ENCODE results near the gene WDFY2. TPM values are rescaled to one million over a fixed set of nuclear protein-coding genes. Genes with fewer than 3 reads are reported as not detected.

Gene WDFY2
- total and polyA plus RNA-seq, 12 donors: 13.2 to 38.6 (median 26.0) TPM

Small RNA genes lying within 50 kb of the gene (microRNA-seq; reads per million reads assigned to microRNA genes)
- gene MIR4703: 0 to 1.1 (median 0.76) reads per million in 3 donors

Small RNA genes lying within 50 kb of the gene (small RNA-seq; reads per million reads assigned to genes)
- gene MIR4703 (0.08 to 0.12 reads per million in 2 donors), gene RN7SL413P (0 reads per million in 2 donors), gene RNU6-65P (0 reads per million in 2 donors), gene RNY1P6 (0 reads per million in 2 donors)

Other genes with a start within 250 kb of the WDFY2 start
- gene SERPINE3, start 244.8 kb upstream of the WDFY2 start, total RNA-seq: under 1 TPM in 1 of 9 donors, not detected in 8; 0.33 TPM
- under 1 TPM in 1 of 3 donors, not detected in 2; 0.07 TPM for gene SERPINE3, start 244.8 kb upstream of the WDFY2 start, polyA plus RNA-seq
- 10 to 100 TPM; 24.2 to 82.4 (median 37.2) TPM for gene INTS6, start 131.4 kb upstream of the WDFY2 start, total RNA-seq
- 10 to 100 TPM; 13.1 to 44.3 (median 21.7) TPM for gene INTS6, start 131.4 kb upstream of the WDFY2 start, polyA plus RNA-seq
- gene DHRS12, start 219.7 kb downstream of the WDFY2 start, total RNA-seq: 10 to 100 TPM in 5 of 9 donors, 1 to 10 TPM in 4; 4.3 to 16.6 (median 10.9) TPM
- 10 to 100 TPM; 12.1 to 33.9 (median 28.6) TPM for gene DHRS12, start 219.7 kb downstream of the WDFY2 start, polyA plus RNA-seq